Activated B cell treated with CpG ODN at 0.5 μM for 24 hours (primary cell): ENCODE data around the gene TNNT2. TPM values are rescaled to one million over a fixed set of nuclear protein-coding genes. Genes with fewer than 3 reads are reported as not detected.

Experiments used
- ATAC-seq: fragments of 200-7000 bp; cut with Tn5 transposase; one replicate; pipeline ENCODE4 v1.10.0; 2021; ENCODE audit warnings: low read depth, mild to moderate bottlenecking, moderate library complexity
- CTCF ChIA-PET: fragments of 350-600 bp; sonication (Branson Sonifier 250); formaldehyde crosslinking; loops from one replicate; lab custom pipeline; 2021; ENCODE audit warnings: antibody characterized with exemption; lab: Charles Lee
- POLR2A ChIA-PET: fragments of 350-600 bp; sonication (Branson Sonifier 250); formaldehyde crosslinking; loops from one replicate; lab custom pipeline; 2021; ENCODE audit warnings: antibody characterized with exemption; lab: Charles Lee
- DNase-seq: peaks from one replicate; pipeline ENCODE4 v3.0.0; 2022
- H3K27ac Mint-ChIP-seq: one replicate; pipeline ENCODE4 v1.8.0; 2020; ENCODE audit warnings: mixed read lengths
- H3K27me3 Mint-ChIP-seq: one replicate; pipeline ENCODE4 v1.8.0; 2021; ENCODE audit warnings: mixed read lengths
- H3K36me3 Mint-ChIP-seq: one replicate; pipeline ENCODE4 v1.8.0; 2021; ENCODE audit warnings: low read depth, mixed read lengths
- H3K4me1 Mint-ChIP-seq: one replicate; pipeline ENCODE4 v1.8.0; 2021; ENCODE audit warnings: mixed read lengths
- H3K4me3 Mint-ChIP-seq: one replicate; pipeline ENCODE4 v1.8.0; 2020; ENCODE audit warnings: mild to moderate bottlenecking, mixed read lengths
- H3K9me3 Mint-ChIP-seq: one replicate; pipeline ENCODE4 v1.8.0; 2020; ENCODE audit warnings: mixed read lengths
- intact Hi-C: fragments of 100-400 bp; cut with micrococcal nuclease; formaldehyde crosslinking; loops from one replicate; pipeline ENCODE4 v1.15.1; 2024
- total RNA-seq: library from RNA; stranded (reverse); gene quantifications from 2 replicates; pipeline ENCODE4 v1.2.3, GENCODE V29; 2022
- TF ChIP-seq, protein P1 (sequence below): fragments of 200-600 bp; IDR thresholded peaks from one replicate; pipeline ENCODE4 v1.8.0; 2022; ENCODE audit warnings: antibody characterized with exemption, mild to moderate bottlenecking

Gene TNNT2
- total RNA-seq, 1 donor from 2014 or later, result not detected

DNA sequence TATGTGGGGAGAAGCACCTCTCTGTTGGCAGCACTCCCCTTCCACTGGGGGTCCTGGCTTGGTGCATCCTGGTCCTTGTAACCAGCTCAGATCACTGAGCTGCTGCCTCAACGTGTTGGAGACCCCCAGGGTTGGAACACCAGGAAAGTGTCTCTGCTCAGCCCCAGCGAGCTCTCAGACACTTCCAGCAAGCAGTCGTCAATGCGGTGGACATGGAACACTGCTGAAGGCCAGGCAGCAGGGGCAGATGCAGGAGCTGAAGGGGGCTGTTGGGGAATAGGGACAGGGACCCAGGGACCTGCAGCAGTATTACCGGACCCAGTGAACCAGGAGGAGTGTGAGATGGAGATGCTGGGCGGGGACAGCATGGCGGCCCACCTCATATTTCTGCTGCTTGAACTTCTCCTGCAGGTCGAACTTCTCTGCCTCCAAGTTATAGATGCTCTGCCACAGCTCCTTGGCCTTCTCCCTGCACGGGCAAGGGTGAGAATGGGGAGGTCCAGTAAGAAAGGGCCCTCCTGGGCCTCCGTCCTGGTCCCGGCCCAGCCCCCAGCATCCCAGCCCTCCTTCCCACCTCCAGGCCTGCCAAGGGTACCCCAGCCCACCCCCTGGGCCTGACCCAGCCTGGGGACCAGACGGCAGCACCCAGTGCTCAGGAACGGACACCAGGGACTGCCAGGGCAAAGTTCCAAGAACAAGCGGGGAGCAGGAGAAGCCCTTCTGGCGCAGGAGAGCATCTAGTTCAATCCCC is 16.4 kb downstream of the TNNT2 start:
- CTCF ChIA-PET, result interaction anchor here (0.6 to 1.3 kb wide), 2 partner anchors 22 to 223 kb away, joined by 3 read pairs; no protein-coding TSS in a partner anchor
- no peak overlapping the region for H3K27ac Mint-ChIP-seq
- DNase-seq (no peak), ATAC-seq (no peak)
- H3K4me1 Mint-ChIP-seq, result no peaks in the 10 kb centered on the region
- TF ChIP-seq, protein P1, sequence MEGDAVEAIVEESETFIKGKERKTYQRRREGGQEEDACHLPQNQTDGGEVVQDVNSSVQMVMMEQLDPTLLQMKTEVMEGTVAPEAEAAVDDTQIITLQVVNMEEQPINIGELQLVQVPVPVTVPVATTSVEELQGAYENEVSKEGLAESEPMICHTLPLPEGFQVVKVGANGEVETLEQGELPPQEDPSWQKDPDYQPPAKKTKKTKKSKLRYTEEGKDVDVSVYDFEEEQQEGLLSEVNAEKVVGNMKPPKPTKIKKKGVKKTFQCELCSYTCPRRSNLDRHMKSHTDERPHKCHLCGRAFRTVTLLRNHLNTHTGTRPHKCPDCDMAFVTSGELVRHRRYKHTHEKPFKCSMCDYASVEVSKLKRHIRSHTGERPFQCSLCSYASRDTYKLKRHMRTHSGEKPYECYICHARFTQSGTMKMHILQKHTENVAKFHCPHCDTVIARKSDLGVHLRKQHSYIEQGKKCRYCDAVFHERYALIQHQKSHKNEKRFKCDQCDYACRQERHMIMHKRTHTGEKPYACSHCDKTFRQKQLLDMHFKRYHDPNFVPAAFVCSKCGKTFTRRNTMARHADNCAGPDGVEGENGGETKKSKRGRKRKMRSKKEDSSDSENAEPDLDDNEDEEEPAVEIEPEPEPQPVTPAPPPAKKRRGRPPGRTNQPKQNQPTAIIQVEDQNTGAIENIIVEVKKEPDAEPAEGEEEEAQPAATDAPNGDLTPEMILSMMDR, result no peak
- no peak overlapping the region for H3K4me3 Mint-ChIP-seq
- POLR2A ChIA-PET, result no interaction called here
- H3K36me3 Mint-ChIP-seq, result no peaks in the 10 kb centered on the region
- intact Hi-C loops, result no loop called here
- no peaks in the 10 kb centered on the region for H3K9me3 Mint-ChIP-seq
- H3K27me3 Mint-ChIP-seq, result peaks cover 10% of the 10 kb centered on the region

DNA sequence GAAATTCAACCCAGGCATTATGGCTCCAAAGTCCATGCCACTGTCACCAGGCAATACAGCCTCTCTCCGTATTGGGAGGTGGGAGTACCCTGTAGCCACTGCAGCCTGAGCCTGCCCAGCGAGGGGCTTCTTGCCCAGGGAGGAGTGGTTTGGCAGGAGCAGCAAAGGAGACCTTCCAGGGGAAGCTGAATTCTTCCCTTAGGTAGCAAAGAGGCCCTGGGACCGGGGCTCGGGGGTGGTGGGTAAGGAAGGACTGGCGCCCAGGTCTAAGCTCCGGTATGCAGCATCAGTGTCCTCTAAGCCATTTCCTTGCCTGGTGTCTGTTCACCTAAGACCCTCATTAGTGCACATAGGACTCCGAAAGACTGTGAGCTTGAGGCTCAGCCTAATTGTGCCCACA is 17.0 kb downstream of the TNNT2 start:
- ChIA-PET POLR2A (no interaction called here), CTCF (interaction anchor here (0.6 kb wide), 1 partner anchor 222 kb away, joined by 3 read pairs; no protein-coding TSS in a partner anchor)

DNA sequence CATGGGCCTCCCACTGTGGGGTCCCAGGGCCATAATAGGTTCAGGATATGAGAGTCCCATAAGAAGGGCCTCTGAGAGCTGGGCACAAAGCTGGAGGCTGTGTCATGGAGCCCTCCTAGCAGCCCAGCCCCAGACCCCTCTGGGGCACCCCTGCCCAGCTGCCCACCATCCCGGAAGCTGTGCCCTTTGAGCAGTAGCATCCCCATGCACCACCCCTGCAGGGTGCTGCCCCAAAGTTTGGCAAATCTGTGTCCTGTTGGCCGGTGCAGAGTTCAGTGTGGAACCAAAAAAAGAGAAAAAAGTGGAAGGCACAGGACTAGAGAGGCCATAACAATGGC is 17.6 kb downstream of the TNNT2 start:
- CTCF ChIA-PET, result interaction anchor here (1.3 kb wide), 1 partner anchor 18 kb away, joined by 3 read pairs; no protein-coding TSS in a partner anchor
- Mint-ChIP-seq H3K36me3 (no peaks in the 10 kb centered on the region), H3K27ac (no peak overlapping the region), H3K4me3 (no peak overlapping the region), H3K9me3 (no peaks in the 10 kb centered on the region), H3K27me3 (peaks cover 10% of the 10 kb centered on the region), H3K4me1 (no peaks in the 10 kb centered on the region)
- TF ChIP-seq, protein P1, result no peak
- intact Hi-C loops, result no loop called here
- POLR2A ChIA-PET, result no interaction called here
- ATAC-seq, result no peak
- DNase-seq, result no peak

More for the DNA sequence above, 17.0 kb downstream of the TNNT2 start:
- ATAC-seq (no peak), DNase-seq (no peak)
- no peak overlapping the region for H3K27ac Mint-ChIP-seq
- intact Hi-C loops, result no loop called here
- H3K27me3 Mint-ChIP-seq, result peaks cover 10% of the 10 kb centered on the region
- H3K9me3 Mint-ChIP-seq, result no peaks in the 10 kb centered on the region
- no peak overlapping the region for H3K4me3 Mint-ChIP-seq
- no peaks in the 10 kb centered on the region for H3K4me1 Mint-ChIP-seq
- TF ChIP-seq, protein P1, result no peak
- H3K36me3 Mint-ChIP-seq, result no peaks in the 10 kb centered on the region

DNA sequence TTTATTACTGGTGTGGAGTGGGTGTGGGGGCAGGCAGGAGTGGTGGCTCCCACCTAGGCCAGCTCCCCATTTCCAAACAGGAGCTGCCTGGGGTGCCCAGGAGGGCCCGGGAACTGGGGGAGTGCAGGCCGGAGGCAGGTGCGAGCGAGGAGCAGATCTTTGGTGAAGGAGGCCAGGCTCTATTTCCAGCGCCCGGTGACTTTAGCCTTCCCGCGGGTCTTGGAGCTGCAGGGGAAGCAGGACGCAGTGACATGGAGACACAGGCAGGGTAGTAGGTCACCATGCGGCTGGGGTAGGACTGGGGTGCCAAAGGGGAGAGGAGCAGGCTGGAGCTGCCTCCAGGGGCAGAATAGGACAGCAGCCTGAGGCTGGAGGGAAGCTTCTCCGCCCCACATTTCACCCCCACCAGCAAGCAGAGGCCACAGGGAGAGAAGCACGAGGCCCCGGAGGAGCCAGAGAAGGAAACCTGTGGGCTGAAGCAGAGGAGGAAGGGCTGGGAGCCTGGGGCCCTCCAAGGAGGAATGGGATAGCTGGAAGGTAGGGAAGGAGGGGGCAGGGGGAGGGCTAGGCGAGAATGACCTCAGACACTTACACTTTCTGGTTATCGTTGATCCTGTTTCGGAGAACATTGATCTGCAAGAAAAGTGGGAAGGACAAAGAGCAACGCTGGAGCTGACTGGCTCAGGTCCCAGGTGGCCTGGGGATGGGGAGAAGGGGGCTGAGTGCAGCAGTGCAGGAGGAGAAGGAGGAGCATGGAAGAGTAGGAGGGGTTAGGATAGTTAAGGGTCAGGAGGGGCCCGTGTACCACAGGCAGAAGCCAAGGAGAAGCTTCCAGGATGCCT is 18.2 kb downstream of the TNNT2 start:
- ATAC-seq (no peak), DNase-seq (no peak)
- TF ChIP-seq, protein P1, result no peak
- no peak overlapping the region for H3K4me3 Mint-ChIP-seq
- no peaks in the 10 kb centered on the region for H3K36me3 Mint-ChIP-seq
- POLR2A ChIA-PET, result no interaction called here
- no peaks in the 10 kb centered on the region for H3K4me1 Mint-ChIP-seq
- H3K9me3 Mint-ChIP-seq, result no peaks in the 10 kb centered on the region
- CTCF ChIA-PET, result interaction anchor here (1.2 to 1.3 kb wide), 2 partner anchors 17 to 22 kb away, joined by 3 read pairs; no protein-coding TSS in a partner anchor
- H3K27ac Mint-ChIP-seq, result no peak overlapping the region
- peaks cover 15% of the 10 kb centered on the region for H3K27me3 Mint-ChIP-seq
- intact Hi-C loops, result no loop called here

DNA sequence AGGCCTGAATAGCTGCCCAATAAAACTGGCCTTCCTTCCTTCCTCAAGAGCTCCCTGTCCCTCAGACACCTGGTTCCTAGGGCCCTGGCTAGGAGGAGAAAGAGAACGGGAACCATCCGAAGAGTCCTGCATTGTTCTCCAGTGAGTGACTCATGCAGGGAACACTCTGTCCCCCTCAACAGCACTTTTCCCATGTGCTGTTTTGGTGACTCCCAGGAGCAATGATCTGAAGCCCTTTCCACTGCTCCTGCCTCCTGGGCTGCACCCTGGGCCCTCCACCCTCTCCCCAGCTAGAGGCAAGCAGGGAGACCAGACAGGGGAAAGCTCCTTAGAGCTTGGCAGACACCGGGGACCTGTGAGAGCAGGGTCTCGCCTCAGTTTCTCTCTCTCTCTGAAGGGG is 18.9 kb downstream of the TNNT2 start:
- TF ChIP-seq, protein P1, result no peak
- CTCF ChIA-PET, result interaction anchor here (1.2 kb wide), 1 partner anchor 22 kb away, joined by 3 read pairs; no protein-coding TSS in a partner anchor

More for the DNA sequence above, 18.9 kb downstream of the TNNT2 start:
- Mint-ChIP-seq H3K36me3 (no peaks in the 10 kb centered on the region), H3K27ac (no peak overlapping the region), H3K27me3 (peaks cover 16% of the 10 kb centered on the region), H3K4me3 (no peak overlapping the region), H3K4me1 (no peaks in the 10 kb centered on the region), H3K9me3 (no peaks in the 10 kb centered on the region)
- no peak for ATAC-seq
- no peak for DNase-seq
- POLR2A ChIA-PET, result no interaction called here
- intact Hi-C loops, result no loop called here
